ENCODE results near the gene SUN1. TPM values are rescaled to one million over a fixed set of nuclear protein-coding genes. Genes with fewer than 3 reads are reported as not detected.

Gene SUN1
- total RNA-seq (2022; extraction: Qiagen RNA extraction; ENCODE audit: low read depth), result 69.3 to 95.5 TPM (median 88.3 TPM) in 5 replicates

GRCh38 chr7:832167-832967 is at the start of gene SUN1:
SUN1 (plus strand) TSS chr7:832476; CDS start chr7:832525, 49 bp downstream.

GRCh38 chr7:876077-876971 is 44.0 kb downstream of the SUN1 start, which contains the start of gene GET4:
GET4 (plus strand) TSS chr7:876554; CDS start chr7:876646, 92 bp downstream.

Other genes starting within 250 kb of the SUN1 start
- 38.1 to 50.6 TPM (median 45.8 TPM) in 5 replicates for gene DNAAF5, start 105.8 kb upstream of the SUN1 start, total RNA-seq (2022; extraction: Qiagen RNA extraction; ENCODE audit: low read depth)
- gene PRKAR1B, start 105.2 kb upstream of the SUN1 start, total RNA-seq (2022; extraction: Qiagen RNA extraction; ENCODE audit: low read depth), result 23.4 to 29.2 TPM (median 28.3 TPM) in 5 replicates
- gene GET4, start 44.1 kb downstream of the SUN1 start, total RNA-seq (2022; extraction: Qiagen RNA extraction; ENCODE audit: low read depth), result 41.3 to 64.0 TPM (median 56.7 TPM) in 5 replicates
- 4.3 to 5.8 TPM (median 4.7 TPM) in 5 replicates for gene ADAP1, start 122.2 kb downstream of the SUN1 start, total RNA-seq (2022; extraction: Qiagen RNA extraction; ENCODE audit: low read depth)
- 6.0 to 7.8 TPM (median 6.6 TPM) in 5 replicates for gene COX19, start 143.1 kb downstream of the SUN1 start, total RNA-seq (2022; extraction: Qiagen RNA extraction; ENCODE audit: low read depth)
- gene CYP2W1, start 150.7 kb downstream of the SUN1 start, total RNA-seq (2022; extraction: Qiagen RNA extraction; ENCODE audit: low read depth), result 0.06 TPM in 1 of 5 replicates, not detected in the others
- gene GPR146, start 212.1 kb downstream of the SUN1 start, total RNA-seq (2022; extraction: Qiagen RNA extraction; ENCODE audit: low read depth), result 1.6 to 2.7 TPM (median 2.3 TPM) in 5 replicates